Thyroid gland (tissue), 4 donors: ENCODE results near the gene ARL15. TPM values are rescaled to one million over a fixed set of nuclear protein-coding genes. Genes with fewer than 3 reads are reported as not detected.

ENCODE experiments used
- DNase-seq, 2 donors: peaks; one replicate each; pipeline ENCODE4 v3.0.0-alpha.2; 2019
- H3K27ac ChIP-seq, 3 donors: fragments of 200-600 bp; sonication (generic); 1 replicate in 2 of 3; 2 replicates in 1 of 3; pipeline ENCODE4 v1.5.1; 2016 to 2019; ENCODE audit warnings: mild to moderate bottlenecking in 1 of 3, moderate library complexity in 1 of 3
- H3K27me3 ChIP-seq: fragments of 200-600 bp; sonication (generic); one replicate; pipeline ENCODE4 v1.5.1; 2019
- H3K36me3 ChIP-seq, 2 donors: fragments of 200-600 bp; sonication (generic); one replicate each; pipeline ENCODE4 v1.5.1; 2016 to 2019
- H3K4me1 ChIP-seq, 2 donors: fragments of 200-600 bp; sonication (generic); one replicate each; pipeline ENCODE4 v1.5.1; 2017 to 2019
- H3K4me3 ChIP-seq, 3 donors: fragments of 200-600 bp; sonication (generic); replicated peaks in 1 of 3; 1 replicate in 2 of 3; 2 replicates in 1 of 3; pipeline ENCODE4 v1.5.1; 2016; ENCODE audit warnings: mild to moderate bottlenecking in 1 of 3
- H3K9me3 ChIP-seq: fragments of 200-600 bp; sonication (generic); one replicate; pipeline ENCODE4 v1.5.1; 2017
- POLR2A ChIP-seq, 2 donors: fragments of 450-650 bp; IDR thresholded peaks; one replicate each; pipeline ENCODE4 v1.6.1; 2017; ENCODE audit warnings: antibody characterized with exemption in 2 of 2, mild to moderate bottlenecking in 2 of 2, moderate library complexity in 1 of 2
- WGBS, 2 donors: methylation state at CpG; one replicate each; pipeline ENCODE4 v1.1.5; 2017; 5-methylcytosine and 5-hydroxymethylcytosine counted together
- intact Hi-C: fragments of 100-400 bp; cut with DNase I; formaldehyde crosslinking; loops from one replicate; pipeline ENCODE4 v1.15.1; 2023
- total RNA-seq, 4 donors: library from RNA; depleted of rRNA; stranded (reverse); fragments of >200 nt; gene quantifications; one replicate each; pipeline ENCODE4 v1.2.3, GENCODE V29; 2016
- TF ChIP-seq, protein P1 (sequence below), 6 experiments: fragments of 200-600 bp in 3 of 6; fragments of 450-650 bp in 3 of 6; sonication (generic) in 3 of 6; IDR thresholded peaks; one replicate each; pipeline ENCODE4 v1.5.1; 2016 to 2019; ENCODE audit warnings: antibody characterized with exemption in 6 of 6, mild to moderate bottlenecking in 2 of 6, inconsistent platforms in 1 of 6, moderate library complexity in 1 of 6

The ARL15 gene
- total RNA-seq, 4 donors from 2014 or later, result 23.2 to 39.0 (median 29.5) TPM

GRCh38 chr5:54021431-54022164, 288.8 kb downstream of the ARL15 start:
- TF ChIP-seq POLR2A (IDR thresholded peaks at IDR 0.05), result no peak
- TF ChIP-seq, protein P1, sequence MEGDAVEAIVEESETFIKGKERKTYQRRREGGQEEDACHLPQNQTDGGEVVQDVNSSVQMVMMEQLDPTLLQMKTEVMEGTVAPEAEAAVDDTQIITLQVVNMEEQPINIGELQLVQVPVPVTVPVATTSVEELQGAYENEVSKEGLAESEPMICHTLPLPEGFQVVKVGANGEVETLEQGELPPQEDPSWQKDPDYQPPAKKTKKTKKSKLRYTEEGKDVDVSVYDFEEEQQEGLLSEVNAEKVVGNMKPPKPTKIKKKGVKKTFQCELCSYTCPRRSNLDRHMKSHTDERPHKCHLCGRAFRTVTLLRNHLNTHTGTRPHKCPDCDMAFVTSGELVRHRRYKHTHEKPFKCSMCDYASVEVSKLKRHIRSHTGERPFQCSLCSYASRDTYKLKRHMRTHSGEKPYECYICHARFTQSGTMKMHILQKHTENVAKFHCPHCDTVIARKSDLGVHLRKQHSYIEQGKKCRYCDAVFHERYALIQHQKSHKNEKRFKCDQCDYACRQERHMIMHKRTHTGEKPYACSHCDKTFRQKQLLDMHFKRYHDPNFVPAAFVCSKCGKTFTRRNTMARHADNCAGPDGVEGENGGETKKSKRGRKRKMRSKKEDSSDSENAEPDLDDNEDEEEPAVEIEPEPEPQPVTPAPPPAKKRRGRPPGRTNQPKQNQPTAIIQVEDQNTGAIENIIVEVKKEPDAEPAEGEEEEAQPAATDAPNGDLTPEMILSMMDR (IDR thresholded peaks at IDR 0.05), result no peak
- WGBS, 2 donors, result 66 to 69% methylated on average over 5 of the region's 5 CpGs
- intact Hi-C loops, result no loop called here
- Histone ChIP-seq H3K27me3 (no peaks in the 10 kb centered on the region), H3K27ac (no peak overlapping the region), H3K4me1 (no peaks in the 10 kb centered on the region), H3K4me3 (no peak overlapping the region), H3K9me3 (no peaks in the 10 kb centered on the region), H3K36me3 (no peaks in the 10 kb centered on the region)
- DNase-seq, result no peak

GRCh38 chr5:54018438-54018837, 291.9 kb downstream of the ARL15 start:
- no peak for DNase-seq
- Histone ChIP-seq H3K27ac (no peak overlapping the region), H3K4me1 (no peaks in the 10 kb centered on the region), H3K4me3 (no peak overlapping the region), H3K27me3 (no peaks in the 10 kb centered on the region), H3K36me3 (no peaks in the 10 kb centered on the region), H3K9me3 (no peaks in the 10 kb centered on the region)
- WGBS, 2 donors, result 75 to 77% methylated on average over 3 of the region's 3 CpGs
- intact Hi-C loops, result no loop called here
- TF ChIP-seq, protein P1 (IDR thresholded peaks at IDR 0.05), result no peak
- no peak for TF ChIP-seq POLR2A (IDR thresholded peaks at IDR 0.05)

DNA sequence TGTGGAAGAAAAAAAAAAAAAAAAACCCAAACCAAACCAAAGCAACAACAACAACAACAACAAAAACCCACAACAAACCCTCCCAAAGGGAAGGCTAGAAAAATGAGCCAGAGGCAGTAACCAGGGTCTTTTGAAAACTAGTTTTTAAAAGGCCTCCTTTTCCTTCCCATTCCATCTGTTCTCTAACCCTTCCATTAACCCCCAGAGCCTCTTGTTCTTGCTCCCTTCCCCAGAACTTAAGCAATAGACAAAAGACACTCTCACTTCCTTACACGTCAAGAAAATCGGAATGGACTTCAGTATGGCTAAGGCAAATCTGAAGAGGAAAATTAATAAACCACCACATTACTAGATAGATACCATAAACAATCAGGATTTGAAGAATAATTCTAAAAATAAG, 292.8 kb downstream of the ARL15 start:
- intact Hi-C loops, result no loop called here
- no peaks in the 10 kb centered on the region for H3K9me3 ChIP-seq
- no peak for TF ChIP-seq POLR2A (IDR thresholded peaks at IDR 0.05)
- TF ChIP-seq, protein P1 (IDR thresholded peaks at IDR 0.05), result no peak
- no peaks in the 10 kb centered on the region for H3K27me3 ChIP-seq
- H3K4me3 ChIP-seq, result no peak overlapping the region
- no peak overlapping the region for H3K27ac ChIP-seq
- H3K4me1 ChIP-seq, result no peaks in the 10 kb centered on the region
- H3K36me3 ChIP-seq, result no peaks in the 10 kb centered on the region
- DNase-seq, result no peak
- 75 to 87% methylated on average over 2 of the region's 2 CpGs for WGBS, 2 donors

GRCh38 chr5:54013556-54014194, 296.7 kb downstream of the ARL15 start:
- H3K9me3 ChIP-seq, result no peaks in the 10 kb centered on the region
- no peaks in the 10 kb centered on the region for H3K36me3 ChIP-seq
- H3K4me3 ChIP-seq, result no peak overlapping the region
- no peaks in the 10 kb centered on the region for H3K27me3 ChIP-seq
- peak in 1 of 2 donors; percentile 3 for DNase-seq
- intact Hi-C loops, result no loop called here
- no peaks in the 10 kb centered on the region for H3K4me1 ChIP-seq
- TF ChIP-seq POLR2A (IDR thresholded peaks at IDR 0.05), result no peak
- TF ChIP-seq, protein P1 (IDR thresholded peaks at IDR 0.05), result no peak
- no peak overlapping the region for H3K27ac ChIP-seq

- no peak for TF ChIP-seq POLR2A (IDR thresholded peaks at IDR 0.05)
- TF ChIP-seq, protein P1 (IDR thresholded peaks at IDR 0.05), result no peak
- WGBS, 2 donors, result 68 to 69% methylated on average over 2 of the region's 2 CpGs
- H3K9me3 ChIP-seq, result no peaks in the 10 kb centered on the region
Observed at GRCh38 chr5:54009828-54010227, 300.5 kb downstream of the ARL15 start.

More at GRCh38 chr5:54009828-54010227, 300.5 kb downstream of the ARL15 start:
- no peak for DNase-seq
- Histone ChIP-seq H3K4me1 (no peaks in the 10 kb centered on the region), H3K27me3 (no peaks in the 10 kb centered on the region), H3K36me3 (no peaks in the 10 kb centered on the region), H3K27ac (no peak overlapping the region), H3K4me3 (no peak overlapping the region)
- intact Hi-C loops, result no loop called here
